Thoracic aorta (tissue), 2 donors: ENCODE data around the gene KIF27. TPM values are rescaled to one million over a fixed set of nuclear protein-coding genes. Genes with fewer than 3 reads are reported as not detected.

Experiments used
- ATAC-seq: fragments of 150-250 bp; one replicate; pipeline ENCODE4 v1.8.0; 2017; ENCODE audit warnings: low read depth; ENCODE audit not compliant: insufficient number of reproducible peaks, low FRiP score
- DNase-seq: peaks from one replicate; pipeline ENCODE4 v3.0.0-alpha.2; 2020; ENCODE audit warnings: low spot score
- H3K27ac ChIP-seq, 2 donors: fragments of 200-600 bp; sonication (generic); 1 replicate in 1 of 2; 2 replicates in 1 of 2; pipeline ENCODE4 v1.5.1; 2016; ENCODE audit warnings: mild to moderate bottlenecking in 2 of 2, moderate library complexity in 2 of 2
- H3K27me3 ChIP-seq: fragments of 200-600 bp; sonication (generic); replicated peaks from 2 replicates; pipeline ENCODE4 v1.6.0; 2016; ENCODE audit warnings: mild to moderate bottlenecking; ENCODE audit not compliant: insufficient read depth
- H3K36me3 ChIP-seq: fragments of 200-600 bp; sonication (generic); one replicate; pipeline ENCODE4 v1.5.1; 2016
- H3K4me1 ChIP-seq, 2 donors: fragments of 200-600 bp; sonication (generic); 1 replicate in 1 of 2; 2 replicates in 1 of 2; pipeline versions ENCODE4 v1.5.1 to v1.6.0; 2016; ENCODE audit warnings: low read depth in 2 of 2, mild to moderate bottlenecking in 1 of 2; ENCODE audit not compliant: control insufficient read depth in 1 of 2
- H3K4me3 ChIP-seq: fragments of 200-600 bp; sonication (generic); 2 replicates; pipeline ENCODE4 v1.5.1; 2016; ENCODE audit warnings: mild to moderate bottlenecking
- H3K9me3 ChIP-seq: fragments of 200-600 bp; sonication (generic); 2 replicates; pipeline ENCODE4 v1.5.1; 2016
- total RNA-seq, 2 donors: library from RNA; depleted of rRNA; stranded (reverse); fragments of >200 nt; gene quantifications; one replicate each; pipeline versions ENCODE4 v1.1.0 to v1.2.3, GENCODE V29; 2016
- TF ChIP-seq, protein P1 (sequence below): fragments of 200-600 bp; sonication (generic); IDR thresholded peaks from one replicate; pipeline ENCODE4 v1.5.1; 2019; ENCODE audit warnings: antibody characterized with exemption

KIF27 gene
- total RNA-seq, 2 donors from 2014 or later: 2.3 to 4.3 TPM

DNA sequence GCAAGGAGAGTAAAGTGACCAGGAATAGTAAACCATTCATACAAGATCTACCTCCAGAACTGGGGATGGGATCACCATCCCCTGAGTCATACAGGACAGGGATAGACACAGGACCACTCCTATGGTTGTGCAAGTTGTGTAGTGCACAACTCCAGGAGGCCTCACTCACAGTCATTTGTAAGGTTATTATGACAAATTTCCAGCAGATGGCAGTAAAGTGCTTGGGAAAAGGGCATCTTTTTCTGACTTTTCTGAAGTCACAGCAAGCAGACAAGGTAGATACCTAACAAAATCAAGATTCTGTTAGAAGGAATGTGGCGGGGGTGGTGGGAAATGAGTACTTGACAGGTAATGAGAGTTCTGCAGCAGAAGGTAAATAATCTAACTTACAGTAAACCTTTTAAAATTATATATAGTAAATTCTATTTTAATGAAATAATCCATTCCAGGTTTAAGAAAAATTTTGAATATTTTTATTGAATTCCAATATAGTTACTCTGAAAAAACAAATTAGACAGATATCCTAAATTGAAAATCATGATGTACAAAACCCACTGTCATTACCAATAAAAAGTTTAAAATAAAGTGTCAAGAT lies 16.7 kb upstream of the KIF27 start:
- H3K4me3 ChIP-seq: no peak overlapping the region
- ATAC-seq (peak; percentile 32), DNase-seq (no peak)
- peaks cover 25% of the 10 kb centered on the region for H3K36me3 ChIP-seq
- TF ChIP-seq, protein P1, sequence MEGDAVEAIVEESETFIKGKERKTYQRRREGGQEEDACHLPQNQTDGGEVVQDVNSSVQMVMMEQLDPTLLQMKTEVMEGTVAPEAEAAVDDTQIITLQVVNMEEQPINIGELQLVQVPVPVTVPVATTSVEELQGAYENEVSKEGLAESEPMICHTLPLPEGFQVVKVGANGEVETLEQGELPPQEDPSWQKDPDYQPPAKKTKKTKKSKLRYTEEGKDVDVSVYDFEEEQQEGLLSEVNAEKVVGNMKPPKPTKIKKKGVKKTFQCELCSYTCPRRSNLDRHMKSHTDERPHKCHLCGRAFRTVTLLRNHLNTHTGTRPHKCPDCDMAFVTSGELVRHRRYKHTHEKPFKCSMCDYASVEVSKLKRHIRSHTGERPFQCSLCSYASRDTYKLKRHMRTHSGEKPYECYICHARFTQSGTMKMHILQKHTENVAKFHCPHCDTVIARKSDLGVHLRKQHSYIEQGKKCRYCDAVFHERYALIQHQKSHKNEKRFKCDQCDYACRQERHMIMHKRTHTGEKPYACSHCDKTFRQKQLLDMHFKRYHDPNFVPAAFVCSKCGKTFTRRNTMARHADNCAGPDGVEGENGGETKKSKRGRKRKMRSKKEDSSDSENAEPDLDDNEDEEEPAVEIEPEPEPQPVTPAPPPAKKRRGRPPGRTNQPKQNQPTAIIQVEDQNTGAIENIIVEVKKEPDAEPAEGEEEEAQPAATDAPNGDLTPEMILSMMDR: peak; percentile 66
- no peak overlapping the region for H3K27ac ChIP-seq
- no peaks in the 10 kb centered on the region for H3K27me3 ChIP-seq
- peaks cover 0 to 3% of the 10 kb centered on the region in 2 donors for H3K4me1 ChIP-seq
- H3K9me3 ChIP-seq: no peaks in the 10 kb centered on the region

DNA sequence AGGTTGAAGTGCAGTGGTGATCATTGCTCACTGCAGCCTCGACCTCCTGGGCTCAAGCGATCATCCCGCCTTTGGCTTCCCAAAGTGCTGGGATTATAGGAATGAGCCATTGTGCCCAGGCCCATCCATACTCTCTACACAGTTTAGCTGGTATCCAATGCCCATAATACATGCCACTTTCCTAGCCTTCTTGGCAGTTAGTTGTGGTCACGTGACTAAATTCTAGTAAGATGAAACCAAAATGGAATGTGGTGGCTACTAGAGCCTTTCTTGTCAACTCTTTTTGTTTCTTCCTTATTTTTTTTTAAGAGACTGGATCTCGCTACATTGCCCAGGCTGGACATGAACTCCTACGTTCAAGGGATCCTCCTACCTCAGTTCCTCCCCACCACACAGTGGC lies 15.3 kb upstream of the KIF27 start:
- no peaks in the 10 kb centered on the region for H3K9me3 ChIP-seq
- H3K27ac ChIP-seq: no peak overlapping the region
- TF ChIP-seq, protein P1: no peak
- H3K4me3 ChIP-seq: no peak overlapping the region
- ATAC-seq (no peak), DNase-seq (no peak)
- H3K27me3 ChIP-seq: no peaks in the 10 kb centered on the region
- H3K4me1 ChIP-seq: peaks cover 0 to 3% of the 10 kb centered on the region in 2 donors
- H3K36me3 ChIP-seq: peaks cover 15% of the 10 kb centered on the region

DNA sequence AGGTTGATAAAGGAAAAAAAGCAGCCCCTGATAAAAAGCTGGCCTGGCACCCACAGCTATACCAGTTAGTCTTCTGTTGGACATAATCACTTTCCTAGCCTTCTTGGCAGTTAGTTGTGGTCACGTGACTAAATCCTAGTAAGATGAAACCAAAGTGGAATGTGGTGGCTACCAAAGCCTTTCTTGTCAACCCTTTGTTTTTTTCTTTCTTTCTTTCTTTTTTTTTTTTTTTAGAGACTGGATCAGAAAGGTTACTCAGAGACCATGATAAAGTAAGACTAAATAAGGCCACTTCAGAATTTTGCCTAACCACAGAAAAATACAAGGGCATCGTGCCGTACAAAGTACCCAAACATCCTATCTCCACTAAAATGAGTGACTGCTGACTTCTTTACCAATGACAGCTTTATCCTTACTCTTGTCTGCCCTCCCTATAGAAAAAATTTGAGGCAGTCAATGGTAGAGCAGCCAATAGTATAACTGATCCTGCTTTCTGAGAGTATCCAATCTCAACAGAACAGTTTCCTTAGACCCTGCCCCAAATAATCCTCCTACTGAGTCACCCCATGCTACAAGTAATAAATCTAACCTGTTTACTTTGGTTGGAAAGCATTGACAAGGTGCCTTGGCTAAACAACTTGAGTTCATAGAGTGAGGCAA lies 14.2 kb upstream of the KIF27 start:
- Histone ChIP-seq H3K4me3 (no peak overlapping the region), H3K9me3 (no peaks in the 10 kb centered on the region), H3K27me3 (no peaks in the 10 kb centered on the region), H3K36me3 (peaks cover 7% of the 10 kb centered on the region), H3K27ac (no peak overlapping the region), H3K4me1 (peaks cover 0 to 3% of the 10 kb centered on the region in 2 donors)
- TF ChIP-seq, protein P1: no peak
- DNase-seq (no peak), ATAC-seq (no peak)

DNA sequence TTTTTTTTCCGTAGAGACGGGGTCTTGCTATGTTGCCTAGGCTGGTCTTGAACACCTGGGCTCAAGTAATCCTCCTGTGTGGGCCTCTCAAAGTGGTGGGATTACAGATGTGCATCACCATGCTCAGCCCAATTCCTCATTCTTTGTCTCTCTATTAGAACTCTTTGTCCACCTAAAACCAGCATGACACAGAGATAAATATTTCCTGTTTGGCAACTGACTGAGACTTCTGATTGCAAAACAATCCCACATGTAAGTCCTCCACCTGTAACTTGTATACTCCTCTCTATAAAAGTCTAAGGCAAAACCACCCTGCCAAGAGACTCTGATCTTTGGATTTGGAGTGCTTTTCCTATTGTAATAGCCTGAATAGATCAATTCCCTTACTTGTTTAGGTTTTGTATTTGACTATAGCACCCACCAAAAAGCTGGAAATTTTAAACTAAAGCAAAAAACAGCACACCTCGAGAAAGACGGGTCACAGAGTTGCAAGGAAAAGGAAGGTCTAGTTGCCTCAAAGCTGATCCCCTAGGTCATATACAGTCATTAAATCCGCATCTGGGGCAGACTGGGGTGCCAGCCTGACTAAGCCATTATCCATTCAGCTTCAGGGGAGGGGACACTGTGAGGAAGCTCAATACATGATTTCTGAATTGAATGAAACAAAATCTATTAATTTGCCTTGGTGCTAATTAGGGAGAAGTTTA lies 13.5 kb upstream of the KIF27 start:
- H3K27me3 ChIP-seq: no peaks in the 10 kb centered on the region
- peaks cover 7% of the 10 kb centered on the region for H3K36me3 ChIP-seq
- peaks cover 0 to 3% of the 10 kb centered on the region in 2 donors for H3K4me1 ChIP-seq
- no peak overlapping the region for H3K27ac ChIP-seq
- no peaks in the 10 kb centered on the region for H3K9me3 ChIP-seq
- no peak for ATAC-seq
- no peak overlapping the region for H3K4me3 ChIP-seq
- no peak for DNase-seq
- TF ChIP-seq, protein P1: no peak

DNA sequence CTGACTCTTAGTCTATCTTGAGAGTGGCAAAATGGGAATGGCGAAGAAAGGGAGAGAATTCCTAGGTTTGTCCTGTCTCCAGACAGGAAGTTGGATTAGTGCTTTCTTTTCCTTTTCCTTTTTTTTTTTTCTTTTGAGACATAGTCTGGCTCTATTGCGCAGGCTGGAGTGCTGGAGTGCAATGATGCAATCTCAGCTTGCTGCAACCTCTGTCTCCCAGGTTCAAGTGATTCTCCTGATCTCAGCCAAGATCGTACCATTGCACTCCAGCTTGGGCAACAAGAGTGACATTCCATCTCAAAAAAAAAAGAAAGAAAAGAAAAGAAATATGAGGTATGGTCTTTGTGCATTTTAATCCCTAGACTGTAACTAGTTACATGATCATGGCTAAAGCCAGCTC lies 12.6 kb upstream of the KIF27 start:
- ATAC-seq (no peak), DNase-seq (no peak)
- H3K27me3 ChIP-seq: no peaks in the 10 kb centered on the region
- H3K36me3 ChIP-seq: peaks cover 1% of the 10 kb centered on the region
- no peak overlapping the region for H3K4me3 ChIP-seq
- no peak overlapping the region for H3K27ac ChIP-seq
- TF ChIP-seq, protein P1: no peak
- no peaks in the 10 kb centered on the region for H3K9me3 ChIP-seq
- peaks cover 0 to 3% of the 10 kb centered on the region in 2 donors for H3K4me1 ChIP-seq
